ENCODE data around the gene TXNDC2.

Gene TXNDC2

GRCh38 chr18:9871244-9871746, 14.5 kb upstream of the TXNDC2 start:
- H3K27ac ChIP-seq = no peak overlapping the region
- POLR2A ChIA-PET (ENCODE audit: low non-redundant PET) = no interaction called here
- TF ChIP-seq CTCF (conservative IDR thresholded peaks at IDR 0.05; ENCODE audit: low read depth) = no peak
- no peak for DNase-seq (ENCODE audit: low spot score)
- CTCF ChIA-PET = no interaction called here

- DNase-seq (ENCODE audit: low spot score) = no peak
- POLR2A ChIA-PET (ENCODE audit: low non-redundant PET) = no interaction called here
- no peak for TF ChIP-seq CTCF (conservative IDR thresholded peaks at IDR 0.05; ENCODE audit: low read depth)
- H3K27ac ChIP-seq = no peak overlapping the region
- CTCF ChIA-PET = no interaction called here
Observed at GRCh38 chr18:9872823-9873222, 12.9 kb upstream of the TXNDC2 start.

- ChIA-PET CTCF (no interaction called here), POLR2A (ENCODE audit: low non-redundant PET) (no interaction called here)
- H3K27ac ChIP-seq = peak overlapping the region; percentile 59
- no peak for TF ChIP-seq CTCF (conservative IDR thresholded peaks at IDR 0.05; ENCODE audit: low read depth)
- DNase-seq (ENCODE audit: low spot score) = no peak
Observed at GRCh38 chr18:9874728-9875127, 11.0 kb upstream of the TXNDC2 start.

GRCh38 chr18:9876212-9876866, 9.4 kb upstream of the TXNDC2 start:
- no peak for TF ChIP-seq CTCF (conservative IDR thresholded peaks at IDR 0.05; ENCODE audit: low read depth)
- CTCF ChIA-PET = no interaction called here
- H3K27ac ChIP-seq = no peak overlapping the region
- DNase-seq (ENCODE audit: low spot score) = no peak
- POLR2A ChIA-PET (ENCODE audit: low non-redundant PET) = no interaction called here

GRCh38 chr18:9876867-9877654, 8.7 kb upstream of the TXNDC2 start:
- CTCF ChIA-PET = interaction anchor here (0.8 kb wide), 1 partner anchor 106 kb away, joined by 3 read pairs; no protein-coding TSS in a partner anchor
- TF ChIP-seq CTCF (conservative IDR thresholded peaks at IDR 0.05; ENCODE audit: low read depth) = no peak
- H3K27ac ChIP-seq = no peak overlapping the region
- peak; percentile 32 for DNase-seq (ENCODE audit: low spot score)
- POLR2A ChIA-PET (ENCODE audit: low non-redundant PET) = no interaction called here

- CTCF ChIA-PET = interaction anchor here (0.8 kb wide), 1 partner anchor 107 kb away, joined by 3 read pairs; no protein-coding TSS in a partner anchor
- POLR2A ChIA-PET (ENCODE audit: low non-redundant PET) = no interaction called here
- no peak for DNase-seq (ENCODE audit: low spot score)
- H3K27ac ChIP-seq = no peak overlapping the region
- no peak for TF ChIP-seq CTCF (conservative IDR thresholded peaks at IDR 0.05; ENCODE audit: low read depth)
Observed at GRCh38 chr18:9877655-9878014, 8.1 kb upstream of the TXNDC2 start.
